Astrocyte (in vitro differentiated cells and primary cell): ENCODE results near the gene HSD11B1. TPM values are rescaled to one million over a fixed set of nuclear protein-coding genes. Genes with fewer than 3 reads are reported as not detected.

ENCODE experiments used
- DNase-seq: peaks from one replicate; pipeline ENCODE4 v3.0.0-alpha.2; 2010; ENCODE audit warnings: low read depth
- FAIRE-seq: peaks from 2 replicates; lab custom pipeline; 2011; peaks lifted over from hg19 to GRCh38; lab: Jason Lieb, UNC
- H2AFZ ChIP-seq: 2 replicates; pipeline ENCODE4 v1.6.0; 2012; ENCODE audit warnings: low read depth, low read length, inconsistent platforms
- H3K27ac ChIP-seq: 2 replicates; pipeline ENCODE4 v1.5.1; 2011; ENCODE audit warnings: low read depth, low read length, inconsistent platforms
- H3K27me3 ChIP-seq: 2 replicates; pipeline ENCODE4 v1.6.0; 2011; ENCODE audit warnings: low read length, inconsistent platforms; ENCODE audit not compliant: insufficient read depth
- H3K36me3 ChIP-seq: 2 replicates; pipeline ENCODE4 v1.5.1; 2011; ENCODE audit warnings: low read length, inconsistent platforms; ENCODE audit not compliant: insufficient read depth
- H3K4me1 ChIP-seq: 2 replicates; pipeline ENCODE4 v1.5.1; 2011; ENCODE audit warnings: low read length, inconsistent platforms; ENCODE audit not compliant: insufficient read depth
- H3K4me2 ChIP-seq: 2 replicates; pipeline ENCODE4 v1.6.0; 2012; ENCODE audit warnings: low read length, inconsistent platforms
- H3K4me3 ChIP-seq: 2 replicates; pipeline ENCODE4 v1.5.1; 2011; ENCODE audit warnings: low read depth, mild to moderate bottlenecking, low read length, inconsistent platforms; ENCODE audit not compliant: insufficient read depth
- H3K79me2 ChIP-seq: 2 replicates; pipeline ENCODE4 v1.6.0; 2012; ENCODE audit warnings: mild to moderate bottlenecking, low read length, inconsistent platforms; ENCODE audit not compliant: insufficient read depth
- H3K9ac ChIP-seq: 2 replicates; pipeline ENCODE4 v1.6.0; 2012; ENCODE audit warnings: mild to moderate bottlenecking, low read length, inconsistent platforms
- H3K9me3 ChIP-seq: 2 replicates; pipeline ENCODE4 v1.5.1; 2012; ENCODE audit warnings: low read depth, mild to moderate bottlenecking, low read length, inconsistent platforms; ENCODE audit not compliant: insufficient read depth
- H4K20me1 ChIP-seq: 2 replicates; pipeline ENCODE4 v1.6.0; 2012; ENCODE audit warnings: low read length, inconsistent platforms; ENCODE audit not compliant: insufficient read depth
- H3K27ac Mint-ChIP-seq: one replicate; pipeline ENCODE4 v1.8.0; 2021; ENCODE audit warnings: mild to moderate bottlenecking, mixed read lengths; ENCODE audit not compliant: unreplicated experiment
- H3K27me3 Mint-ChIP-seq: one replicate; pipeline ENCODE4 v1.8.0; 2021; ENCODE audit warnings: low read depth, mixed read lengths; ENCODE audit not compliant: unreplicated experiment
- H3K36me3 Mint-ChIP-seq: one replicate; pipeline ENCODE4 v1.8.0; 2021; ENCODE audit warnings: low read depth, mixed read lengths; ENCODE audit not compliant: unreplicated experiment
- H3K4me1 Mint-ChIP-seq: one replicate; pipeline ENCODE4 v1.8.0; 2021; ENCODE audit warnings: low read depth, mixed read lengths; ENCODE audit not compliant: unreplicated experiment
- H3K4me3 Mint-ChIP-seq: one replicate; pipeline ENCODE4 v1.8.0; 2021; ENCODE audit warnings: mild to moderate bottlenecking, moderate library complexity, mixed read lengths; ENCODE audit not compliant: unreplicated experiment
- H3K9me3 Mint-ChIP-seq: one replicate; pipeline ENCODE4 v1.8.0; 2021; ENCODE audit warnings: mild to moderate bottlenecking, mixed read lengths; ENCODE audit not compliant: unreplicated experiment
- EZH2 ChIP-seq: IDR thresholded peaks from 2 replicates; pipeline ENCODE4 v1.6.1; 2012; ENCODE audit warnings: mild to moderate bottlenecking, low read length, inconsistent platforms; ENCODE audit not compliant: insufficient read depth
- total RNA-seq: library from RNA; stranded (reverse); gene quantifications from 2 replicates; pipeline ENCODE4 v1.2.1, GENCODE V29; 2021
- TF ChIP-seq, protein P1 (sequence below): IDR thresholded peaks from 2 replicates; pipeline ENCODE4 v1.5.1; 2011; ENCODE audit warnings: low read depth, mild to moderate bottlenecking, inconsistent platforms, low read length, moderate library complexity; ENCODE audit not compliant: insufficient read depth

HSD11B1 gene
- total RNA-seq, 1 donor from 2014 or later = not detected

DNA sequence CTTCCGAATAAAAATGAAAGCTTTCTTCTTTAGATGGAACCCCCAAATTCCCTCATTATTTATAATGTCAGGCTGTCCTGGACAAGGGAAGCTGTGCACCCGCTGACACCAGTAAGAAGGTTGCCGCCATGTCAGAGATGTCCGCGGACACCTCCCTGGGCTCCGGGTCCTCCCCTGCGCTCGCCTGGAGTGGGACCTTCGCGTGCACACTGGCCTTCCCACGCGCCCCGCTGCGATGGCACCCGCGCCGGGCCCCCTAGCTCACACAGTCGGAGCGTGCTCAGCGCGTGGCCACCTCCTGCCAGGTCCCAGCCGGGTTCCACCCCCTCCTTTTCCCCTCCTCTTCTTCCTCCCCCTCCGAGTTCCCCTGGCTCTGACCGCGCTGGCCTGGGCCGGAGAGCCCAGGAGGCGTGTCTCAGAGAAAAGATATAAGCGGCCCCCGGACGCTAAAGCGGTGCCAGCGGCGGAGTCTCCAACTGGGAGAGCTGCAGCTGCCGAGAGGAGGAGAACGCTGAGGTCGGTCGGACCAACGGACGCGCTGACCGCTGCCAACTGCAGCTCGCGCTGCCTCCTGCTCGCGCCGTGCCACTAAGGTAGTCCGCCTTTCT lies 29.6 kb upstream of the HSD11B1 start, which contains the start of gene G0S2:
G0S2 (plus strand) TSS at position 456 of the 608 bp plus-strand sequence. CDS start 273 bp downstream, outside the sequence.
- no peaks in the 10 kb centered on the region for H3K79me2 ChIP-seq
- TF ChIP-seq, protein P1, sequence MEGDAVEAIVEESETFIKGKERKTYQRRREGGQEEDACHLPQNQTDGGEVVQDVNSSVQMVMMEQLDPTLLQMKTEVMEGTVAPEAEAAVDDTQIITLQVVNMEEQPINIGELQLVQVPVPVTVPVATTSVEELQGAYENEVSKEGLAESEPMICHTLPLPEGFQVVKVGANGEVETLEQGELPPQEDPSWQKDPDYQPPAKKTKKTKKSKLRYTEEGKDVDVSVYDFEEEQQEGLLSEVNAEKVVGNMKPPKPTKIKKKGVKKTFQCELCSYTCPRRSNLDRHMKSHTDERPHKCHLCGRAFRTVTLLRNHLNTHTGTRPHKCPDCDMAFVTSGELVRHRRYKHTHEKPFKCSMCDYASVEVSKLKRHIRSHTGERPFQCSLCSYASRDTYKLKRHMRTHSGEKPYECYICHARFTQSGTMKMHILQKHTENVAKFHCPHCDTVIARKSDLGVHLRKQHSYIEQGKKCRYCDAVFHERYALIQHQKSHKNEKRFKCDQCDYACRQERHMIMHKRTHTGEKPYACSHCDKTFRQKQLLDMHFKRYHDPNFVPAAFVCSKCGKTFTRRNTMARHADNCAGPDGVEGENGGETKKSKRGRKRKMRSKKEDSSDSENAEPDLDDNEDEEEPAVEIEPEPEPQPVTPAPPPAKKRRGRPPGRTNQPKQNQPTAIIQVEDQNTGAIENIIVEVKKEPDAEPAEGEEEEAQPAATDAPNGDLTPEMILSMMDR = no peak
- no peak for TF ChIP-seq EZH2
- DNase-seq (peak; percentile 29), FAIRE-seq (no peak)
- peaks cover 13% of the 10 kb centered on the region for H3K4me1 ChIP-seq
- Mint-ChIP-seq H3K36me3 (no peaks in the 10 kb centered on the region), H3K27ac (peak within 1 kb of the TSS; percentile 92), H3K9me3 (peaks cover 1% of the 10 kb centered on the region), H3K4me3 (peak within 1 kb of the TSS; percentile 86), H3K27me3 (peaks cover 47% of the 10 kb centered on the region), H3K4me1 (peaks cover 25% of the 10 kb centered on the region)
- peak within 1 kb of the TSS; percentile 68 for H3K4me3 ChIP-seq
- no peaks in the 10 kb centered on the region for H3K9me3 ChIP-seq
- peak within 1 kb of the TSS; percentile 90 for H2AFZ ChIP-seq
- peak within 1 kb of the TSS; percentile 98 for H3K4me2 ChIP-seq
- H4K20me1 ChIP-seq = no peaks in the 10 kb centered on the region
- peaks cover 54% of the 10 kb centered on the region for H3K27me3 ChIP-seq
- H3K36me3 ChIP-seq = no peaks in the 10 kb centered on the region
- peak within 1 kb of the TSS; percentile 57 for H3K9ac ChIP-seq
- H3K27ac ChIP-seq = no peak within 1 kb of the TSS

DNA sequence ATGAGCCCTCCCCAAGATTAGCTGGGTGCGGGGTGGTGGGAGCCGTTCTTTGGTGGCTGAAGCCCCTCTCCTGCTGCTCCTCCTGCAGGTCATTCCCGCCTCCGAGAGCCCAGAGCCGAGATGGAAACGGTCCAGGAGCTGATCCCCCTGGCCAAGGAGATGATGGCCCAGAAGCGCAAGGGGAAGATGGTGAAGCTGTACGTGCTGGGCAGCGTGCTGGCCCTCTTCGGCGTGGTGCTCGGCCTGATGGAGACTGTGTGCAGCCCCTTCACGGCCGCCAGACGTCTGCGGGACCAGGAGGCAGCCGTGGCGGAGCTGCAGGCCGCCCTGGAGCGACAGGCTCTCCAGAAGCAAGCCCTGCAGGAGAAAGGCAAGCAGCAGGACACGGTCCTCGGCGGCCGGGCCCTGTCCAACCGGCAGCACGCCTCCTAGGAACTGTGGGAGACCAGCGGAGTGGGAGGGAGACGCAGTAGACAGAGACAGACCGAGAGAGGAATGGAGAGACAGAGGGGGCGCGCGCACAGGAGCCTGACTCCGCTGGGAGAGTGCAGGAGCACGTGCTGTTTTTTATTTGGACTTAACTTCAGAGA lies 29.0 kb upstream of the HSD11B1 start:
- H3K27ac ChIP-seq = no peak overlapping the region
- peaks cover 25% of the 10 kb centered on the region for H3K4me1 Mint-ChIP-seq
- H3K27me3 Mint-ChIP-seq = peaks cover 51% of the 10 kb centered on the region
- no peaks in the 10 kb centered on the region for H3K36me3 Mint-ChIP-seq
- peak; percentile 35 for TF ChIP-seq EZH2
- TF ChIP-seq, protein P1 = no peak
- no peaks in the 10 kb centered on the region for H3K36me3 ChIP-seq
- peak overlapping the region; percentile 68 for H3K4me3 ChIP-seq
- peak overlapping the region; percentile 90 for H2AFZ ChIP-seq
- H3K4me3 Mint-ChIP-seq = peak overlapping the region; percentile 86
- H3K27ac Mint-ChIP-seq = no peak overlapping the region
- peaks cover 13% of the 10 kb centered on the region for H3K4me1 ChIP-seq
- H3K9ac ChIP-seq = peak overlapping the region; percentile 57
- FAIRE-seq = no peak
- no peaks in the 10 kb centered on the region for H3K79me2 ChIP-seq
- H3K9me3 Mint-ChIP-seq = peaks cover 1% of the 10 kb centered on the region
- H3K27me3 ChIP-seq = peaks cover 54% of the 10 kb centered on the region
- H3K4me2 ChIP-seq = peak overlapping the region; percentile 98
- H3K9me3 ChIP-seq = no peaks in the 10 kb centered on the region
- DNase-seq = peak; percentile 27
- H4K20me1 ChIP-seq = no peaks in the 10 kb centered on the region
